Thoracic aorta (tissue), 2 donors: ENCODE data around the gene PTGR3. TPM values are rescaled to one million over a fixed set of nuclear protein-coding genes. Genes with fewer than 3 reads are reported as not detected.

ENCODE experiments used
- ATAC-seq: fragments of 150-250 bp; one replicate; pipeline ENCODE4 v1.8.0; 2017; ENCODE audit warnings: low read depth; ENCODE audit not compliant: insufficient number of reproducible peaks, low FRiP score
- DNase-seq: peaks from one replicate; pipeline ENCODE4 v3.0.0-alpha.2; 2020; ENCODE audit warnings: low spot score
- H3K27ac ChIP-seq, 2 donors: fragments of 200-600 bp; sonication (generic); 1 replicate in 1 of 2; 2 replicates in 1 of 2; pipeline ENCODE4 v1.5.1; 2016; ENCODE audit warnings: mild to moderate bottlenecking in 2 of 2, moderate library complexity in 2 of 2
- H3K27me3 ChIP-seq: fragments of 200-600 bp; sonication (generic); replicated peaks from 2 replicates; pipeline ENCODE4 v1.6.0; 2016; ENCODE audit warnings: mild to moderate bottlenecking; ENCODE audit not compliant: insufficient read depth
- H3K36me3 ChIP-seq: fragments of 200-600 bp; sonication (generic); one replicate; pipeline ENCODE4 v1.5.1; 2016
- H3K4me1 ChIP-seq, 2 donors: fragments of 200-600 bp; sonication (generic); 1 replicate in 1 of 2; 2 replicates in 1 of 2; pipeline versions ENCODE4 v1.5.1 to v1.6.0; 2016; ENCODE audit warnings: low read depth in 2 of 2, mild to moderate bottlenecking in 1 of 2; ENCODE audit not compliant: control insufficient read depth in 1 of 2
- H3K4me3 ChIP-seq: fragments of 200-600 bp; sonication (generic); 2 replicates; pipeline ENCODE4 v1.5.1; 2016; ENCODE audit warnings: mild to moderate bottlenecking
- H3K9me3 ChIP-seq: fragments of 200-600 bp; sonication (generic); 2 replicates; pipeline ENCODE4 v1.5.1; 2016
- total RNA-seq, 2 donors: library from RNA; depleted of rRNA; stranded (reverse); fragments of >200 nt; gene quantifications; one replicate each; pipeline versions ENCODE4 v1.1.0 to v1.2.3, GENCODE V29; 2016
- TF ChIP-seq, protein P1 (sequence below): fragments of 200-600 bp; sonication (generic); IDR thresholded peaks from one replicate; pipeline ENCODE4 v1.5.1; 2019; ENCODE audit warnings: antibody characterized with exemption

PTGR3 gene
- total RNA-seq, 2 donors from 2014 or later: 11.2 to 21.7 TPM

DNA sequence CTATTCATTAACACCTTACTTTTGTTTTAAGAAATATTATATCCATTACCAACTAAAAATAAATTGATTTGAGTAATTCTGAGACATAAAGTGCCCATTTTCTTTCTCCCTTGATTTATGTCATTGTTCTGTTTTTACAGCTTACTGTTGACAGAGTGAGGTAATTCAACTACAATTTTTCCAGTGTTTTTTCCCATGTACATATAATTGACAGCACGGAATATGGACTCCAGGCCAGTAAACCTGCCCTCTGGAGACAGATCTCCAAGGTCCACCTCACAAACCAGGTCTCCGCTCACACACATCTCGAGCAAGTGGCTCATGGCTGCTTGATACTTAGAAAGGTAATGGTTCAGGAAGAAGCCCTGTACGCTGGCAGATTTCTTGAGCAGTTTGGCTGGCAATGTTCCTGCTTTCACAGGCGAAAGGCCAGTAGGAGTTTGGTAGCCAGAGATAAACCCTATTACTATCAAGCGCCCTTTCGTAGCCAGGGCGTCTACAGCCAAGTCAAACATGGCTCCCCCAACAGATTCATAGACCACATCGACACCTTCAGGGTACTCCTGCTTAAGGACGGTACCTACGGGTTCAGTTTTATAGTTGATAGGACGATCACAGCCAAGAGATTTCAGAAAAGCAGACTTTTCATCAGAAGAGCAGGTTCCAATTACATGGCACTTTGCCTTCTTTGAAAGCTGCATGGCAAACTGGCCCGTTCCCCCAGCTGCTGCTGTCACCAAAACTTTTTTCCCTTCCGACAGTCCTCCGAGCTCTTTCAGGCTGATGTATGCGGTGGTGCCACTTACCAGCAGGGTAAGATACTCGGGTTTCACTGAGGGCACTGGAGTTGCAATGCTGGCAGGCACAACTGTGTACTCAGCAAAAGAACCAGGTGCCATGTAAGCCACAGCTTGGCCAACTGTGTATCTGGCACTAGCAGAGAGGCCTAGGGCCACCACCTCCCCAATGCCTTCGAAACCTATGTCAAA, 7.4 kb downstream of the PTGR3 start:
- no peak for ATAC-seq

DNA sequence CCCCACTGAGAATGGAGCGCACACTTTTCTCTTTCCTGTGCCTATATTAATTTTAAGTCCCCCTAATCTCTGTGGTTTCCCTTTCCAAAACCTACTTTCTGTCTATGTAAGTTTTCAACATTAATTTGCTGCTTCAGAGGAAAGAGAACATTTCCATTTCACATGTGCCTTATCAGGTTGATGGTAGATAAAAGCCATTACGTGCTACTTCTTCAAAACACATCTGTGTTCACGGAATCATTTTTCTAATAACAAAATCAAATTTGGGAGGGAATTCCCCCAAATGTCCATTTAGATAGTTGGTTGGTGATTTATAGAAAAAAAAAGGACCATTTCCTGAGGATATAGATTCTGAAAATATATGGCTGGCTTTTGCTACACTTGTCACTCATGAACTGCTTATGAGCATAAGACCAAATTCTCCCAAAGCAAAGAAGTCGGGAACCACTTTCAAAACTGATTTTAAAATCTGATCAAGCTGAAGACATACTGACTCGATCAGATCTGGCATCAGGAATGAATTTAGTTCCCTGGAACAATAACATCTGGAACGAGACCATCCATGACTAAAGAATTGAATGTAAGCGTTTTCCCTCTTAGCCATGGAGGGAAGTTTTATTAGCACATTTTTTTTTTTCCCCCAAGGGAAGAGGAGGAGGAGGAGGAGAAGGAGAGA, 8.2 kb downstream of the PTGR3 start:
- Histone ChIP-seq H3K4me3 (peak overlapping the region; percentile 45), H3K9me3 (no peaks in the 10 kb centered on the region), H3K4me1 (peaks cover 19 to 50% of the 10 kb centered on the region in 2 donors), H3K27ac (no peak overlapping the region), H3K36me3 (no peaks in the 10 kb centered on the region), H3K27me3 (no peaks in the 10 kb centered on the region)
- DNase-seq (no peak), ATAC-seq (no peak)
- TF ChIP-seq, protein P1, sequence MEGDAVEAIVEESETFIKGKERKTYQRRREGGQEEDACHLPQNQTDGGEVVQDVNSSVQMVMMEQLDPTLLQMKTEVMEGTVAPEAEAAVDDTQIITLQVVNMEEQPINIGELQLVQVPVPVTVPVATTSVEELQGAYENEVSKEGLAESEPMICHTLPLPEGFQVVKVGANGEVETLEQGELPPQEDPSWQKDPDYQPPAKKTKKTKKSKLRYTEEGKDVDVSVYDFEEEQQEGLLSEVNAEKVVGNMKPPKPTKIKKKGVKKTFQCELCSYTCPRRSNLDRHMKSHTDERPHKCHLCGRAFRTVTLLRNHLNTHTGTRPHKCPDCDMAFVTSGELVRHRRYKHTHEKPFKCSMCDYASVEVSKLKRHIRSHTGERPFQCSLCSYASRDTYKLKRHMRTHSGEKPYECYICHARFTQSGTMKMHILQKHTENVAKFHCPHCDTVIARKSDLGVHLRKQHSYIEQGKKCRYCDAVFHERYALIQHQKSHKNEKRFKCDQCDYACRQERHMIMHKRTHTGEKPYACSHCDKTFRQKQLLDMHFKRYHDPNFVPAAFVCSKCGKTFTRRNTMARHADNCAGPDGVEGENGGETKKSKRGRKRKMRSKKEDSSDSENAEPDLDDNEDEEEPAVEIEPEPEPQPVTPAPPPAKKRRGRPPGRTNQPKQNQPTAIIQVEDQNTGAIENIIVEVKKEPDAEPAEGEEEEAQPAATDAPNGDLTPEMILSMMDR: no peak

More for the DNA sequence above, 7.4 kb downstream of the PTGR3 start:
- Histone ChIP-seq H3K27me3 (no peaks in the 10 kb centered on the region), H3K36me3 (no peaks in the 10 kb centered on the region), H3K4me1 (peaks cover 19 to 59% of the 10 kb centered on the region in 2 donors), H3K27ac (peak overlapping the region in 1 of 2 donors; percentile 48), H3K9me3 (no peaks in the 10 kb centered on the region), H3K4me3 (peak overlapping the region; percentile 45)
- no peak for DNase-seq
- TF ChIP-seq, protein P1: no peak

GRCh38 chr18:75200071-75200470, 8.9 kb downstream of the PTGR3 start:
- ATAC-seq (no peak), DNase-seq (no peak)
- H3K4me3 ChIP-seq: no peak overlapping the region
- no peaks in the 10 kb centered on the region for H3K36me3 ChIP-seq
- H3K27ac ChIP-seq: no peak overlapping the region
- no peaks in the 10 kb centered on the region for H3K9me3 ChIP-seq
- no peaks in the 10 kb centered on the region for H3K27me3 ChIP-seq
- H3K4me1 ChIP-seq: peaks cover 15 to 45% of the 10 kb centered on the region in 2 donors
- TF ChIP-seq, protein P1: no peak

DNA sequence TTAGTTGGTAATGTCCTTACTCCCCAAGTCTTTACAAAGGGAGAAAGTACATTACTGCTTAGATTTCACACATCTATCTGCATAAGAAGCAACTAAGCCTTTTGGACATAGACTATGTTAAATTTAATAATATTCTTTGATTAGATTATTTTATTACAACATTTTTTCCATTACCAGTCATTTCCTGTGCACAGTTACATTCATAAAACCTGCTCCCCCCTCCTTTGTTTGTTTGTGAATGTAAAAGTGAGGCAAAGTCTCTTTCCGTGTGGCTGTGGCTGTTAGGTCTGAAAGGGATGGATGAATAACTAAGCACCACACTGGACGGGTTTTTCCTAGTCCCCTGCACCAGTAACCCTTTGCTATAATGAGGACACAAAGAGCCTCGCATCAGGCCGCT, 9.6 kb downstream of the PTGR3 start:
- H3K36me3 ChIP-seq: no peaks in the 10 kb centered on the region
- peaks cover 11 to 38% of the 10 kb centered on the region in 2 donors for H3K4me1 ChIP-seq

More for the DNA sequence above, 9.6 kb downstream of the PTGR3 start:
- H3K27me3 ChIP-seq: no peaks in the 10 kb centered on the region
- H3K9me3 ChIP-seq: no peaks in the 10 kb centered on the region
- no peak overlapping the region for H3K27ac ChIP-seq
- DNase-seq: no peak
- TF ChIP-seq, protein P1: no peak
- H3K4me3 ChIP-seq: no peak overlapping the region
- ATAC-seq: no peak
